Panc1 (cell line): ENCODE data around the gene ACOXL. TPM values are rescaled to one million over a fixed set of nuclear protein-coding genes. Genes with fewer than 3 reads are reported as not detected.

Source experiments
- ATAC-seq: fragments of 200-7000 bp; cut with Tn5 transposase; 2 replicates; pipeline ENCODE4 v1.9.1; 2020; ENCODE audit warnings: mild to moderate bottlenecking, moderate library complexity
- BruUV-seq: library from RNA; stranded (reverse); fragments of 400-500 nt; replicated peaks from 2 replicates; lab custom pipeline; 2021; lab: Mats Ljungman, UMichigan
- CTCF ChIA-PET: fragments of 300-600 bp; sonication (Branson Sonifier 250); formaldehyde crosslinking; loops from one replicate; lab custom pipeline; 2022; ENCODE audit warnings: antibody characterized with exemption; lab: Charles Lee
- POLR2A ChIA-PET: fragments of 300-600 bp; sonication (Branson Sonifier 250); formaldehyde crosslinking; loops from one replicate; lab custom pipeline; 2022; ENCODE audit warnings: antibody characterized with exemption; lab: Charles Lee
- DNase-seq: peaks from one replicate; pipeline ENCODE4 v3.0.0-alpha.2; 2010; ENCODE audit warnings: low read depth, low spot score
- H3K27ac ChIP-seq: 2 replicates; pipeline ENCODE4 v1.5.1; 2011; ENCODE audit warnings: mild to moderate bottlenecking, low read length, inconsistent platforms
- H3K27me3 ChIP-seq: fragments of 200-500 bp; sonication (Bioruptor generic); 2 replicates; pipeline ENCODE4 v1.6.0; 2014; ENCODE audit warnings: low read length, inconsistent platforms; ENCODE audit not compliant: control insufficient read depth, insufficient read depth
- H3K36me3 ChIP-seq: fragments of 200-500 bp; sonication (Bioruptor generic); 2 replicates; pipeline ENCODE4 v1.5.1; 2014; ENCODE audit warnings: inconsistent platforms, mild to moderate bottlenecking, low read length, moderate library complexity; ENCODE audit not compliant: control insufficient read depth, insufficient read depth
- H3K4me1 ChIP-seq: 2 replicates; pipeline ENCODE4 v1.5.1; 2011; ENCODE audit warnings: inconsistent platforms, mild to moderate bottlenecking, low read length, moderate library complexity; ENCODE audit not compliant: control insufficient read depth, insufficient read depth
- H3K4me3 ChIP-seq, 2 experiments: 2 replicates each; pipeline ENCODE4 v1.5.1; 2011 to 2012; ENCODE audit warnings: low read depth in 2 of 2, low read length in 2 of 2, mild to moderate bottlenecking in 2 of 2, inconsistent platforms in 1 of 2, moderate library complexity in 1 of 2
- H3K9me3 ChIP-seq: fragments of 200-500 bp; sonication (Bioruptor generic); 2 replicates; pipeline ENCODE4 v1.5.1; 2014; ENCODE audit warnings: low read depth, mild to moderate bottlenecking, inconsistent platforms, low read length, moderate library complexity; ENCODE audit not compliant: control insufficient read depth, insufficient read depth
- CTCF ChIP-seq: fragments of 450-650 bp; IDR thresholded peaks from 2 replicates; pipeline ENCODE4 v1.5.1; 2017; ENCODE audit warnings: mild to moderate bottlenecking
- POLR2AphosphoS5 ChIP-seq: IDR thresholded peaks from 2 replicates; pipeline ENCODE4 v1.6.1; 2012; ENCODE audit warnings: mild to moderate bottlenecking, low read depth, low read length, moderate library complexity
- REST ChIP-seq, 2 experiments: IDR thresholded peaks; 2 replicates each; pipeline ENCODE4 v1.6.1; 2011 to 2012; ENCODE audit warnings: low read depth in 2 of 2, control low read depth in 1 of 2, low read length in 1 of 2, mild to moderate bottlenecking in 1 of 2, moderate library complexity in 1 of 2; ENCODE audit not compliant: insufficient read depth in 1 of 2
- SIN3A ChIP-seq: IDR thresholded peaks from 2 replicates; pipeline ENCODE4 v1.6.1; 2012; ENCODE audit warnings: low read depth, mild to moderate bottlenecking, low read length, moderate library complexity, borderline replicate concordance; ENCODE audit not compliant: insufficient read depth
- TCF7L2 ChIP-seq: IDR thresholded peaks from 2 replicates; pipeline ENCODE4 v1.6.1; 2011; ENCODE audit warnings: mild to moderate bottlenecking, low read depth, low read length, inconsistent platforms
- in situ Hi-C: cut with HindIII; loops from 2 replicates; pipeline ENCODE4 v1.10.0; 2016; ENCODE audit warnings: low sequenced_read_pairs, low pct_unique_long_range_greater_than_20kb
- intact Hi-C: fragments of 100-400 bp; cut with micrococcal nuclease; formaldehyde crosslinking; loops from one replicate; pipeline ENCODE4 v1.10.0; 2022; ENCODE audit not compliant: unreplicated experiment
- total RNA-seq: library from RNA; stranded (reverse); gene quantifications from one replicate; pipeline ENCODE4 v1.2.1, GENCODE V29; 2021; ENCODE audit not compliant: unreplicated experiment

ACOXL gene
- total RNA-seq, 1 experiment from 2014 or later = 4.9 TPM

- no peak overlapping the region for H3K27ac ChIP-seq
- no peaks in the 10 kb centered on the region for H3K4me1 ChIP-seq
- ChIA-PET CTCF (no interaction called here), POLR2A (no interaction called here)
- DNase-seq (no peak), ATAC-seq (no peak)
- H3K9me3 ChIP-seq = no peaks in the 10 kb centered on the region; the same call in 1 of the 2 replicates
- TF ChIP-seq POLR2AphosphoS5 (no peak), TCF7L2 (no peak), REST (IDR thresholded peaks at IDR 0.05; ENCODE audit: insufficient read depth in 1 of 2, low read depth in 2 of 2, low read length in 1 of 2) (no peak), CTCF (no peak), SIN3A (no peak)
- intact Hi-C loops = no loop called here
- no TSS peak for BruUV-seq
- in situ Hi-C loops = no loop called here
- no peaks in the 10 kb centered on the region for H3K27me3 ChIP-seq
- H3K4me3 ChIP-seq = no peak overlapping the region
- H3K36me3 ChIP-seq = no peaks in the 10 kb centered on the region
Measured at GRCh38 chr2:110919738-110920137, 187.4 kb downstream of the ACOXL start.

- DNase-seq (no peak), ATAC-seq (no peak)
- ChIA-PET POLR2A (no interaction called here), CTCF (no interaction called here)
- Histone ChIP-seq H3K9me3 (no peaks in the 10 kb centered on the region), H3K4me3 (no peak overlapping the region), H3K36me3 (no peaks in the 10 kb centered on the region), H3K27me3 (no peaks in the 10 kb centered on the region), H3K27ac (no peak overlapping the region), H3K4me1 (no peaks in the 10 kb centered on the region)
- in situ Hi-C loops (no loop called here), intact Hi-C loops (no loop called here)
- BruUV-seq = no TSS peak
- TF ChIP-seq TCF7L2 = no peak
- no peak for TF ChIP-seq POLR2AphosphoS5
- no peak for TF ChIP-seq REST (IDR thresholded peaks at IDR 0.05; ENCODE audit: insufficient read depth in 1 of 2, low read depth in 2 of 2, low read length in 1 of 2)
- TF ChIP-seq SIN3A = no peak
- no peak for TF ChIP-seq CTCF
Measured at GRCh38 chr2:110925479-110925878, 193.1 kb downstream of the ACOXL start.
